ENCODE data around the gene TRIM17. TPM values are rescaled to one million over a fixed set of nuclear protein-coding genes. Genes with fewer than 3 reads are reported as not detected.

Gene TRIM17
- total and polyA plus RNA-seq, 9 of the 15 experiments (the other 6 are each of a cell fraction or from before 2014, with no cell fraction given) = not detected

DNA sequence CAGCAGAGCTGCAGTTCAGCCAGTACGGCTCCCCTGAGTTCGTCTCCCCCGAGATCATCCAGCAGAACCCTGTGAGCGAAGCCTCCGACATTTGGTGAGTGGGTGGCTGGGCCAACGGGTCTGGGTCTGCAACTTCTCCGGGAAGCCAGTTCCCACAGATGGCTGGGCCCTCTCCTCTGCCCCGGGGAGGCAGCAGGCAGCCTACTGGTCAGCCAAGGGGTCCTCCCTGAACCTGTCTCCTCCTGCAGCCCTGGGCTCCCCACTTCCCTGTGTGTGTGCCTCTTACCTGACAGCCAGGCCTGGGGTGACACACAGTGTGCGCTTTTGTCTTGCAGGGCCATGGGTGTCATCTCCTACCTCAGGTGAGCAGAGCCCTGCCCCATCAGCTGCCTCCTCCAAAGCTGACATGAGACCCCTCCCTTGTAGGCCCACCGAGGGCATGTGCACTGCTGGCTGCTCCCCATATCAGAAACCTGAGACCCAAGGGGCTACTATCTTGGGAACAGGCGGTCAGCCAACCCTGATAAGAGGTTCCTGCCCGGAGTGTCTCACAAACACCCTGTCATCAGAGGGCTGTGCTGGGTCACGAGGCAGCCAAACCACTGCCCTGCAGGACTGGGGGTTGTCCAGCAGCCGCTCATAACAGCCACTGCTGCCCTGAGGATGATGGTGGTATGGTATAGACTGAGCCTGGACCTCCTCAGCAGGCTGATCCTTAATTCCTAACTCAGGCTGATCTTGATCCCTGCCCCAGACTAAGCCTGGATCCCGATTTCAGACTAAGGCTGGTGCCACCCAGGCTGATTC, 47.7 kb downstream of the TRIM17 start (continued):
- TF ChIP-seq GTF2E2 (tag; IDR thresholded peaks at IDR 0.05) (no peak), ZNF586 (CRISPR knock-in tag; conservative IDR thresholded peaks at IDR 0.05) (no peak), BCOR (IDR thresholded peaks at IDR 0.05) (peak; percentile 79), KDM4B (IDR thresholded peaks at IDR 0.05; ENCODE audit: borderline replicate concordance in 2 of 2, low read depth in 1 of 2) (0 out of 4 replicates have a peak, but pooled peaks of 1 of the 2 experiments have one; percentile 16), DACH1 (IDR thresholded peaks at IDR 0.05; ENCODE audit: partially characterized antibody) (peak; percentile 76), ZFP36 (IDR thresholded peaks at IDR 0.05; ENCODE audit: low read depth, low read length, partially characterized antibody) (peak; percentile 50), ZNF436 (CRISPR knock-in tag; IDR thresholded peaks at IDR 0.05) (no peak), SMAD4 (CRISPR knock-in tag; conservative IDR thresholded peaks at IDR 0.05) (peak; percentile 95), ILF3 (IDR thresholded peaks at IDR 0.05; ENCODE audit: borderline replicate concordance) (no peak), ZBTB1 (CRISPR knock-in tag; IDR thresholded peaks at IDR 0.05; ENCODE audit: borderline replicate concordance, low read depth) (peak; percentile 50; the same call in 1 of the 2 replicates), CXXC5 (CRISPR knock-in tag; IDR thresholded peaks at IDR 0.05) (peak; percentile 83), RBM17 (IDR thresholded peaks at IDR 0.05; ENCODE audit: borderline replicate concordance, low read depth, low read length) (no peak), HDGF (IDR thresholded peaks at IDR 0.05) (no peak), POU5F1 (IDR thresholded peaks at IDR 0.05; ENCODE audit: borderline replicate concordance, low read depth, low read length, partially characterized antibody) (no peak), HNRNPH1 (optimal IDR thresholded peaks at IDR 0.05; ENCODE audit: low read depth, low read length) (no peak), MAFG (tag; conservative IDR thresholded peaks at IDR 0.05) (peak; percentile 46), BHLHE40 (IDR thresholded peaks at IDR 0.05; ENCODE audit: low read length) (peak; percentile 97), HDAC2 (IDR thresholded peaks at IDR 0.05) (peak; percentile 94), KAT8 (IDR thresholded peaks at IDR 0.05; ENCODE audit: low read depth) (no peak)
- TF ChIP-seq, protein P1, sequence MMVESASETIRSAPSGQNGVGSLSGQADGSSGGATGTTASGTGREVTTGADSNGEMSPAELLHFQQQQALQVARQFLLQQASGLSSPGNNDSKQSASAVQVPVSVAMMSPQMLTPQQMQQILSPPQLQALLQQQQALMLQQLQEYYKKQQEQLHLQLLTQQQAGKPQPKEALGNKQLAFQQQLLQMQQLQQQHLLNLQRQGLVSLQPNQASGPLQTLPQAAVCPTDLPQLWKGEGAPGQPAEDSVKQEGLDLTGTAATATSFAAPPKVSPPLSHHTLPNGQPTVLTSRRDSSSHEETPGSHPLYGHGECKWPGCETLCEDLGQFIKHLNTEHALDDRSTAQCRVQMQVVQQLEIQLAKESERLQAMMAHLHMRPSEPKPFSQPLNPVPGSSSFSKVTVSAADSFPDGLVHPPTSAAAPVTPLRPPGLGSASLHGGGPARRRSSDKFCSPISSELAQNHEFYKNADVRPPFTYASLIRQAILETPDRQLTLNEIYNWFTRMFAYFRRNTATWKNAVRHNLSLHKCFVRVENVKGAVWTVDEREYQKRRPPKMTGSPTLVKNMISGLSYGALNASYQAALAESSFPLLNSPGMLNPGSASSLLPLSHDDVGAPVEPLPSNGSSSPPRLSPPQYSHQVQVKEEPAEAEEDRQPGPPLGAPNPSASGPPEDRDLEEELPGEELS (CRISPR knock-in tag; IDR thresholded peaks at IDR 0.05; ENCODE audit: borderline replicate concordance) = peak; percentile 74; the same call in 1 of the 2 replicates
- TF ChIP-seq, protein P2, sequence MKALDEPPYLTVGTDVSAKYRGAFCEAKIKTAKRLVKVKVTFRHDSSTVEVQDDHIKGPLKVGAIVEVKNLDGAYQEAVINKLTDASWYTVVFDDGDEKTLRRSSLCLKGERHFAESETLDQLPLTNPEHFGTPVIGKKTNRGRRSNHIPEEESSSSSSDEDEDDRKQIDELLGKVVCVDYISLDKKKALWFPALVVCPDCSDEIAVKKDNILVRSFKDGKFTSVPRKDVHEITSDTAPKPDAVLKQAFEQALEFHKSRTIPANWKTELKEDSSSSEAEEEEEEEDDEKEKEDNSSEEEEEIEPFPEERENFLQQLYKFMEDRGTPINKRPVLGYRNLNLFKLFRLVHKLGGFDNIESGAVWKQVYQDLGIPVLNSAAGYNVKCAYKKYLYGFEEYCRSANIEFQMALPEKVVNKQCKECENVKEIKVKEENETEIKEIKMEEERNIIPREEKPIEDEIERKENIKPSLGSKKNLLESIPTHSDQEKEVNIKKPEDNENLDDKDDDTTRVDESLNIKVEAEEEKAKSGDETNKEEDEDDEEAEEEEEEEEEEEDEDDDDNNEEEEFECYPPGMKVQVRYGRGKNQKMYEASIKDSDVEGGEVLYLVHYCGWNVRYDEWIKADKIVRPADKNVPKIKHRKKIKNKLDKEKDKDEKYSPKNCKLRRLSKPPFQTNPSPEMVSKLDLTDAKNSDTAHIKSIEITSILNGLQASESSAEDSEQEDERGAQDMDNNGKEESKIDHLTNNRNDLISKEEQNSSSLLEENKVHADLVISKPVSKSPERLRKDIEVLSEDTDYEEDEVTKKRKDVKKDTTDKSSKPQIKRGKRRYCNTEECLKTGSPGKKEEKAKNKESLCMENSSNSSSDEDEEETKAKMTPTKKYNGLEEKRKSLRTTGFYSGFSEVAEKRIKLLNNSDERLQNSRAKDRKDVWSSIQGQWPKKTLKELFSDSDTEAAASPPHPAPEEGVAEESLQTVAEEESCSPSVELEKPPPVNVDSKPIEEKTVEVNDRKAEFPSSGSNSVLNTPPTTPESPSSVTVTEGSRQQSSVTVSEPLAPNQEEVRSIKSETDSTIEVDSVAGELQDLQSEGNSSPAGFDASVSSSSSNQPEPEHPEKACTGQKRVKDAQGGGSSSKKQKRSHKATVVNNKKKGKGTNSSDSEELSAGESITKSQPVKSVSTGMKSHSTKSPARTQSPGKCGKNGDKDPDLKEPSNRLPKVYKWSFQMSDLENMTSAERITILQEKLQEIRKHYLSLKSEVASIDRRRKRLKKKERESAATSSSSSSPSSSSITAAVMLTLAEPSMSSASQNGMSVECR (CRISPR knock-in tag; IDR thresholded peaks at IDR 0.05) = peak; percentile 64

All from K562 (cell line).